Pancreas (tissue), 10 donors: ENCODE measurements around the gene PLCB1. TPM values are rescaled to one million over a fixed set of nuclear protein-coding genes. Genes with fewer than 3 reads are reported as not detected.
A peak's percentile ranks its signal among the peaks of the same experiment; 100 is the strongest.

ENCODE experiments used
- ATAC-seq, 4 donors: fragments of 200-7000 bp; cut with Tn5 transposase; one replicate each; pipeline versions ENCODE4 v1.8.0 to v1.9.1; 2020; ENCODE audit warnings: mild to moderate bottlenecking in 4 of 4, moderate library complexity in 4 of 4
- DNase-seq, 6 donors: peaks; one replicate each; pipeline ENCODE4 v3.0.0-alpha.2; 2020
- FAIRE-seq: peaks from 2 replicates; lab custom pipeline; 2012; peaks lifted over from hg19 to GRCh38; lab: Jason Lieb, UNC
- H3K27ac ChIP-seq, 4 donors: fragments of 200-600 bp; sonication (generic); 1 replicate in 3 of 4; 2 replicates in 1 of 4; pipeline versions ENCODE4 v1.5.0 to v1.8.0; 2020
- H3K27me3 ChIP-seq, 4 donors: fragments of 200-600 bp; one replicate each; pipeline ENCODE4 v1.8.0; 2021
- H3K36me3 ChIP-seq, 3 donors: fragments of 200-600 bp; sonication (generic) in 1 of 3; one replicate each; pipeline versions ENCODE4 v1.5.0 to v1.8.0; 2020 to 2021
- H3K4me1 ChIP-seq, 3 donors: fragments of 200-600 bp; one replicate each; pipeline ENCODE4 v1.8.0; 2021
- H3K4me3 ChIP-seq, 4 donors: fragments of 200-600 bp; sonication (generic) in 2 of 4; one replicate each; pipeline versions ENCODE4 v1.5.0 to v1.8.0; 2020 to 2021
- H3K9me3 ChIP-seq, 4 donors: fragments of 200-600 bp; one replicate each; pipeline ENCODE4 v1.8.0; 2021
- WGBS, 2 donors: extraction: QIAGEN DNeasy Blood & Tissue Kit; methylation state at CpG; one replicate each; pipeline ENCODE4 v1.1.7; 2013; 5-methylcytosine and 5-hydroxymethylcytosine counted together
- intact Hi-C, 3 donors: fragments of 100-400 bp; cut with DNase I; formaldehyde crosslinking; loops; one replicate each; pipeline versions ENCODE4 v1.11.1 to v1.14.2; 2022
- polyA plus RNA-seq, 2 donors: library from polyadenylated mRNA; stranded (reverse); fragments of 200-250 nt; gene quantifications; one replicate each; pipeline ENCODE4 v1.2.3, GENCODE V29; 2013
- total RNA-seq, 6 donors: library from RNA; stranded (reverse); fragmentation: NEBNext Ultra II Directional in 4 of 6; extraction: Animal tissue kit (Norgen Biotek cat#: 25700) in 4 of 6; gene quantifications; one replicate each; pipeline versions ENCODE4 v1.2.1 to v1.2.4, GENCODE V29; 2021 to 2023
- TF ChIP-seq, protein P1 (sequence below), 4 donors: fragments of 200-600 bp; sonication (generic) in 3 of 4; IDR thresholded peaks; one replicate each; pipeline versions ENCODE4 v1.5.0 to v1.8.0; 2021; ENCODE audit warnings: antibody characterized with exemption in 4 of 4
- donor health status: healthy with polysubstance abuse.
- donor health status: DM: no; HTN: no; CAD: no; lungs with moderate emphysema.
- donor health status: DM: no; HTN: no; CAD: no.
- donor health status: control.
- donor health status: control.
- donor health status: Bipolar disorder and iron deficiency.
- donor health status: DM: yes; HTN: yes; CAD: no.
- donor health status: DM: no; HTN: no; CAD: no.
- donor health status: DM: no; HTN: no; CAD: no.
- donor health status: DM: yes; HTN: yes; CAD: no.

Gene PLCB1
- total and polyA plus RNA-seq, 8 donors, result 4.5 to 18.7 (median 13.7) TPM

DNA sequence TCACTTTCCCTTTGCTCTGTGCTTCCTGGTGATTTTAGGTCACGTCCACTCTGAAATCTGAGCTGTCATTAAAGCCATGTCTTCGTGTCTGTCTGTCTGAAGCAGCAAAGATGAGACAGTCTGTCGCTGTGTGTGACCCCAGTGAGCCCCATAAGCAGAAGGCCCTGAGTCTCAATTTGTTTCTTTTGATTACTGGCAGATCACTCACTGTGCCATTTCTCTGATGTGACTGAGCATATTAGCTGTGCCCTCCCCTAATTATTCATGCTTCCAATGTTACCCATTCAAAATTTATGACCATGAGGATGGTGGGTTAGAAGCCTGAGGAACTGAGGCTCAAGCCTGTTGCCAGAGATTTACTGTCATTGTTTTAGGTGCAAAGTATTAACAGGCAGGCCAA is 117.6 kb downstream of the PLCB1 start:
- intact Hi-C loops, result no loop called here
- Histone ChIP-seq H3K9me3 (no peaks in the 10 kb centered on the region), H3K36me3 (no peaks in the 10 kb centered on the region), H3K4me3 (no peak overlapping the region), H3K27me3 (no peaks in the 10 kb centered on the region), H3K27ac (no peak overlapping the region), H3K4me1 (peaks cover 0 to 17% (median 9%) of the 10 kb centered on the region in 3 donors)
- no peak for FAIRE-seq
- WGBS, 2 donors, result 88 to 93% methylated on average over 3 of the region's 3 CpGs
- no peak for ATAC-seq
- DNase-seq, result no peak
- TF ChIP-seq, protein P1, sequence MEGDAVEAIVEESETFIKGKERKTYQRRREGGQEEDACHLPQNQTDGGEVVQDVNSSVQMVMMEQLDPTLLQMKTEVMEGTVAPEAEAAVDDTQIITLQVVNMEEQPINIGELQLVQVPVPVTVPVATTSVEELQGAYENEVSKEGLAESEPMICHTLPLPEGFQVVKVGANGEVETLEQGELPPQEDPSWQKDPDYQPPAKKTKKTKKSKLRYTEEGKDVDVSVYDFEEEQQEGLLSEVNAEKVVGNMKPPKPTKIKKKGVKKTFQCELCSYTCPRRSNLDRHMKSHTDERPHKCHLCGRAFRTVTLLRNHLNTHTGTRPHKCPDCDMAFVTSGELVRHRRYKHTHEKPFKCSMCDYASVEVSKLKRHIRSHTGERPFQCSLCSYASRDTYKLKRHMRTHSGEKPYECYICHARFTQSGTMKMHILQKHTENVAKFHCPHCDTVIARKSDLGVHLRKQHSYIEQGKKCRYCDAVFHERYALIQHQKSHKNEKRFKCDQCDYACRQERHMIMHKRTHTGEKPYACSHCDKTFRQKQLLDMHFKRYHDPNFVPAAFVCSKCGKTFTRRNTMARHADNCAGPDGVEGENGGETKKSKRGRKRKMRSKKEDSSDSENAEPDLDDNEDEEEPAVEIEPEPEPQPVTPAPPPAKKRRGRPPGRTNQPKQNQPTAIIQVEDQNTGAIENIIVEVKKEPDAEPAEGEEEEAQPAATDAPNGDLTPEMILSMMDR (IDR thresholded peaks at IDR 0.05), result no peak

DNA sequence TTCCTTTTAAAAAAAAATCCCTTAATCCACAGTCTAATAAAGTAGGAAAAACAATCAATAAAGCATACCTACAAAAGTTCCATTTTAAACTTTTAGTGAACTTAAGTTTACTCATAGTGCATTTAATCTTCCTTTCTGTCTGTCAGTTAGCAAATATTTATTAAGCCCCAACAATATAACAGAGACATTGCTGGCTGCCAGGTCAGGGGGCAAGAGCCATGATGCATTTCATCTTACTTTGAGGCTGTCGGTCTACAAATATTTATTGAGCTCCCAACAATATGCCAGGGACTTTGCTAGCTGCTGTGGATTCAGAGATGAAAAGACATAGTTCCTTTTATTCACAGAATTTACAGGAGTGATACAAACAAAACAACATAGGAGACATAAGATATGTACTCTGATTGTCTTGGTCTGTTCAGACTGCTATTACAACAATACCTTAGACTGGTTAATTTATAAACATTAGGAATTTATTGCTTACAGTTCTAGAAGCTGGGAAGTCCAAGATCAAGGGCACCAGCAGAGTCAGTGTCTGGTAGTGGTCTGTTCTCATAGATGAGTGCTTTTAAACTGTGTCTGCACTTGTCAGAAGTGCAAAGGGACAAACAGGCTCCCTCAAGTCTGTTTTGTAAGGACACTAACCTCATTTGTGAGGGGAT is 118.6 kb downstream of the PLCB1 start:
- Histone ChIP-seq H3K4me1 (peaks cover 0 to 17% (median 9%) of the 10 kb centered on the region in 3 donors), H3K27me3 (no peaks in the 10 kb centered on the region), H3K36me3 (no peaks in the 10 kb centered on the region), H3K4me3 (no peak overlapping the region), H3K27ac (no peak overlapping the region), H3K9me3 (no peaks in the 10 kb centered on the region)
- TF ChIP-seq, protein P1 (IDR thresholded peaks at IDR 0.05), result no peak
- WGBS, 2 donors, result 9% methylated on average over 1 of the region's 1 CpG
- peak in 3 of 4 donors; percentile 75 to 89 (median 78) for ATAC-seq
- no peak for FAIRE-seq
- intact Hi-C loops, result no loop called here
- DNase-seq, result no peak

DNA sequence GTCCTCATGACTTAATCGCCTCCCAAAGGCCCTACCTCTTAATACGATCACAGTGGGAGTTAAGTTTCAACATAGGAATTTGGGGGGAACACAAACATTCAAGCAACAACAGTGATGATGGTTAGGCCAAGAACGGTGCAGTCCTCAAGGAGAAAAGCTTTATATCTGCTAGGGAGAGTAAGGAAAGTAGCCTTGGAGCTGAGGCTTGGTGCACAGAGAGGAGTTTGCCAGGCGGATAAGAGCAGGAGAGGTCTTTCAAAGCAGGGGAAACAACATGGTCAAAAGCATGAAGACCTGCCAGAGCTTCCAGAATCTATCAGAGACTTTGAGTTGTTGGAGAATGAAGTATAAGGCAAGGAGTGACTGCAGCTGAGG is 119.1 kb downstream of the PLCB1 start:
- ATAC-seq (peak in 1 of 4 donors; percentile 12), DNase-seq (no peak), FAIRE-seq (no peak)
- no peaks in the 10 kb centered on the region for H3K27me3 ChIP-seq
- H3K4me3 ChIP-seq, result no peak overlapping the region
- WGBS, 2 donors, result 92 to 94% methylated on average over 4 of the region's 4 CpGs
- TF ChIP-seq, protein P1 (IDR thresholded peaks at IDR 0.05), result no peak
- H3K27ac ChIP-seq, result no peak overlapping the region
- no peaks in the 10 kb centered on the region for H3K36me3 ChIP-seq
- H3K4me1 ChIP-seq, result peaks cover 0 to 17% (median 9%) of the 10 kb centered on the region in 3 donors
- intact Hi-C loops, result no loop called here
- H3K9me3 ChIP-seq, result no peaks in the 10 kb centered on the region

DNA sequence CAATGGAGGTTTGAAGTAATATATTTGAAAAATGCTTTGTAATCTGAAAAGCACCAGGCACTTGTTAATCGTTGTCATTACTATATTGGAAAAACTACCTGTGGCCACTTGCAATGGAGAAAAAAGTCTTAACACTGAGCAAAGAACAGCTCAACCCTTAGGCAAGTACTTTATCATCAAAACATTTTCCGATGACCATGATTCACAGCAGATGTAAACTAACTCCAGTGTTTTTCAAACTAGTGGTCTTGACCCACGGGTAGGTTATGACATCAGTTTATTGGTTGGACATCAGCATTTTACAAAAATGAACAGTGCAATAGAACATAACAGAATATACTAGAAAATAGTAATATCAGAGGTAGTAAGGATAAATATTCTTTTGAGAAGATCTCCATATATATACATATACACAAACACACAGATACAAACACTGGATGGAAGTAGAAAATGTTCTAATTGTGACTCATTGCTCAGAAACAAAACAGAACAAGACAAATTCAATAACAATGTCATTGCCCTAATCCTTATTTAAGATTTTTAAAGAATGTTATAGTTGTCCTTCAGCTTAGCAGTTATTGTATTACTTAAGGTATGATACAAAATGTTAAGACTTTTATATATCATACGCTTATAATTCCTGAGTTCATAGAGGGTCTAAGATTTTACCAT is 123.0 kb downstream of the PLCB1 start:
- 89 to 93% methylated on average over 4 of the region's 4 CpGs for WGBS, 2 donors
- no peaks in the 10 kb centered on the region for H3K9me3 ChIP-seq
- FAIRE-seq, result no peak

More for the DNA sequence above, 123.0 kb downstream of the PLCB1 start:
- H3K36me3 ChIP-seq, result no peaks in the 10 kb centered on the region
- H3K27me3 ChIP-seq, result no peaks in the 10 kb centered on the region
- TF ChIP-seq, protein P1 (IDR thresholded peaks at IDR 0.05), result no peak
- H3K4me3 ChIP-seq, result no peak overlapping the region
- intact Hi-C loops, result no loop called here
- DNase-seq, result no peak
- ATAC-seq, result no peak
- H3K4me1 ChIP-seq, result peaks cover 0 to 14% (median 5%) of the 10 kb centered on the region in 3 donors
- H3K27ac ChIP-seq, result no peak overlapping the region
